SK-N-SH (cell line): ENCODE measurements around the gene ATG7. TPM values are rescaled to one million over a fixed set of nuclear protein-coding genes. Genes with fewer than 3 reads are reported as not detected.

Experiments
- CTCF ChIA-PET: fragments of 300-600, 350-600 bp; formaldehyde crosslinking; extraction: SDS; loops from one replicate; lab custom pipeline; 2021; lab: Yijun Ruan, JAX
- POLR2A ChIA-PET: fragments of 350-600 bp; sonication (Branson Sonifier 250); formaldehyde crosslinking; extraction: SDS; loops from one replicate; lab custom pipeline; 2020; ENCODE audit warnings: antibody characterized with exemption, inconsistent platforms; lab: Yijun Ruan, JAX
- DNase-seq: peaks from one replicate; pipeline ENCODE4 v3.0.0; 2012
- H2AFZ ChIP-seq: fragments of 200-600 bp; sonication (generic); 2 replicates; pipeline ENCODE4 v1.8.1; 2016; ENCODE audit warnings: antibody characterized with exemption, mild to moderate bottlenecking, low read depth
- H3F3A ChIP-seq: fragments of 200-600 bp; sonication (generic); replicated peaks from 2 replicates; pipeline ENCODE3; 2016; ENCODE audit warnings: antibody characterized with exemption, mild to moderate bottlenecking; ENCODE audit not compliant: insufficient read depth
- H3K27ac ChIP-seq, 2 experiments: fragments of 200-500 bp in 1 of 2; fragments of 200-600 bp in 1 of 2; sonication (Bioruptor generic) in 1 of 2; sonication (generic), shearing (Covaris generic) in 1 of 2; 2 replicates each; pipeline versions ENCODE4 v1.5.1 to v1.6.1; 2014 to 2016; ENCODE audit warnings: low read depth in 2 of 2, inconsistent platforms in 1 of 2, low read length in 1 of 2, mild to moderate bottlenecking in 1 of 2, mixed read lengths in 1 of 2
- H3K27me3 ChIP-seq: fragments of 200-600 bp; sonication (generic), shearing (Covaris generic); 2 replicates; pipeline ENCODE4 v1.6.1; 2016; ENCODE audit warnings: mixed run types; ENCODE audit not compliant: insufficient read depth
- H3K36me3 ChIP-seq, 2 experiments: fragments of 200-500 bp in 1 of 2; fragments of 200-600 bp in 1 of 2; sonication (Bioruptor generic) in 1 of 2; sonication (generic) in 1 of 2; replicated peaks in 1 of 2; 2 replicates each; pipeline versions ENCODE3 to v1.5.1; 2014 to 2016; ENCODE audit warnings: low read length in 1 of 2, mild to moderate bottlenecking in 1 of 2; ENCODE audit not compliant: insufficient read depth in 2 of 2, control insufficient read depth in 1 of 2
- H3K4me1 ChIP-seq, 2 experiments: fragments of 200-500 bp in 1 of 2; fragments of 200-600 bp in 1 of 2; sonication (Bioruptor generic) in 1 of 2; sonication (generic), shearing (Covaris generic) in 1 of 2; 2 replicates each; pipeline versions ENCODE4 v1.5.1 to v1.6.1; 2014 to 2016; ENCODE audit warnings: low read depth in 1 of 2, low read length in 1 of 2, mixed run types in 1 of 2; ENCODE audit not compliant: insufficient read depth in 2 of 2, control insufficient read depth in 1 of 2
- H3K4me2 ChIP-seq: fragments of 200-600 bp; sonication (generic), shearing (Covaris generic); 2 replicates; pipeline ENCODE4 v1.6.1; 2017; ENCODE audit warnings: mixed run types
- H3K4me3 ChIP-seq, 2 experiments: fragments of 200-500 bp in 1 of 2; fragments of 200-600 bp in 1 of 2; sonication (Bioruptor generic) in 1 of 2; sonication (generic), shearing (Covaris generic) in 1 of 2; 2 replicates each; pipeline versions ENCODE4 v1.5.1 to v1.8.1; 2014 to 2016; ENCODE audit warnings: low read depth in 2 of 2, inconsistent platforms in 1 of 2, low read length in 1 of 2, mild to moderate bottlenecking in 1 of 2, mixed read lengths in 1 of 2, moderate library complexity in 1 of 2
- H3K79me2 ChIP-seq: fragments of 200-600 bp; sonication (generic); 2 replicates; pipeline ENCODE4 v1.8.1; 2017; ENCODE audit warnings: mild to moderate bottlenecking; ENCODE audit not compliant: insufficient read depth
- H3K9ac ChIP-seq: fragments of 200-600 bp; sonication (generic); 2 replicates; pipeline ENCODE4 v1.6.1; 2017; ENCODE audit warnings: mixed run types
- H3K9me2 ChIP-seq: fragments of 200-600 bp; sonication (generic); 2 replicates; pipeline ENCODE4 v1.6.1; 2017; ENCODE audit warnings: mixed run types
- H3K9me3 ChIP-seq: fragments of 200-600 bp; sonication (generic); 2 replicates; pipeline ENCODE4 v1.6.1; 2017; ENCODE audit warnings: mixed run types, mild to moderate bottlenecking, moderate library complexity
- H4K20me1 ChIP-seq: fragments of 200-600 bp; sonication (generic); 2 replicates; pipeline ENCODE4 v1.6.1; 2017; ENCODE audit warnings: mild to moderate bottlenecking, mixed run types; ENCODE audit not compliant: insufficient read depth
- EP300 ChIP-seq, 2 experiments: IDR thresholded peaks; 2 replicates each; pipeline versions ENCODE4 v1.4.0 to v1.6.1; 2012; ENCODE audit warnings: borderline replicate concordance in 1 of 2, low read depth in 1 of 2, low read length in 1 of 2
- FOSL2 ChIP-seq: IDR thresholded peaks from 2 replicates; pipeline ENCODE4 v1.4.0; 2012; ENCODE audit warnings: low read depth, mild to moderate bottlenecking, moderate library complexity, borderline replicate concordance
- GABPA ChIP-seq: IDR thresholded peaks from 2 replicates; pipeline ENCODE4 v1.4.0; 2012; ENCODE audit warnings: low read depth, mild to moderate bottlenecking
- GATA2 ChIP-seq: sonication (generic); formaldehyde crosslinking; IDR thresholded peaks from 2 replicates; pipeline ENCODE4 v1.5.0; 2020; ENCODE audit warnings: mild to moderate bottlenecking, missing genetic modification reagents
- JUND ChIP-seq: IDR thresholded peaks from 2 replicates; pipeline ENCODE4 v1.4.0; 2012
- MEF2A ChIP-seq: IDR thresholded peaks from 2 replicates; pipeline ENCODE4 v1.4.0; 2012; ENCODE audit warnings: low read depth, borderline replicate concordance
- NRF1 ChIP-seq: IDR thresholded peaks from 2 replicates; pipeline ENCODE4 v1.6.1; 2012; ENCODE audit warnings: low read depth, mild to moderate bottlenecking, low read length
- RCOR1 ChIP-seq: fragments of 150-350 bp; IDR thresholded peaks from 2 replicates; pipeline ENCODE4 v1.6.1; 2017; ENCODE audit warnings: antibody characterized with exemption, low read length
- REST ChIP-seq: IDR thresholded peaks from 2 replicates; pipeline ENCODE4 v1.6.1; 2012; ENCODE audit warnings: mild to moderate bottlenecking, low read depth, low read length, moderate library complexity
- RFX5 ChIP-seq: IDR thresholded peaks from 2 replicates; pipeline ENCODE4 v1.6.1; 2012; ENCODE audit warnings: mild to moderate bottlenecking, improper control_type of control experiment, low read length
- RXRA ChIP-seq: IDR thresholded peaks from 2 replicates; pipeline ENCODE4 v1.4.0; 2012; ENCODE audit warnings: low read depth, mild to moderate bottlenecking, borderline replicate concordance
- SIN3A ChIP-seq: IDR thresholded peaks from 2 replicates; pipeline ENCODE4 v1.6.1; 2012; ENCODE audit warnings: low read depth, mild to moderate bottlenecking, low read length, moderate library complexity, borderline replicate concordance
- SMC3 ChIP-seq: IDR thresholded peaks from 2 replicates; pipeline ENCODE4 v1.6.1; 2012; ENCODE audit warnings: low read depth, low read length, improper control_type of control experiment
- TAF1 ChIP-seq: IDR thresholded peaks from 2 replicates; pipeline ENCODE4 v1.6.1; 2012; ENCODE audit warnings: low read depth, mild to moderate bottlenecking, low read length, moderate library complexity, borderline replicate concordance
- WGBS: methylation state at CpG from one replicate; pipeline ENCODE4 v1.1.6; 2017; ENCODE audit warnings: low lambda C conversion rate; 5-methylcytosine and 5-hydroxymethylcytosine counted together
- polyA plus RNA-seq, 3 experiments: library from polyadenylated mRNA; depleted of rRNA; stranded (reverse); fragments of >200 nt; gene quantifications; 2 replicates each; pipeline ENCODE4 v1.2.3, GENCODE V29; 2012
- TF ChIP-seq, protein P1 (sequence below): IDR thresholded peaks from 2 replicates; pipeline ENCODE4 v1.4.0; 2012; ENCODE audit warnings: low read depth, borderline replicate concordance
- TF ChIP-seq, protein P2 (sequence below): IDR thresholded peaks from 2 replicates; pipeline ENCODE4; 2012

Gene ATG7
- polyA plus RNA-seq, 1 of the 3 experiments (the other 2 are of a cell fraction), result 29.5 TPM

GRCh38 chr3:11554236-11554610 lies 282.0 kb downstream of the ATG7 start:
- DNase-seq, result no peak
- H3K27me3 ChIP-seq, result no peaks in the 10 kb centered on the region
- peaks cover 34% of the 10 kb centered on the region for H3F3A ChIP-seq
- H3K27ac ChIP-seq, result no peak overlapping the region; a peak in 1 of 4 replicates
- no peak overlapping the region for H3K9ac ChIP-seq
- TF ChIP-seq SMC3, result no peak
- TF ChIP-seq REST, result no peak
- no peak for TF ChIP-seq SIN3A
- TF ChIP-seq, protein P1, sequence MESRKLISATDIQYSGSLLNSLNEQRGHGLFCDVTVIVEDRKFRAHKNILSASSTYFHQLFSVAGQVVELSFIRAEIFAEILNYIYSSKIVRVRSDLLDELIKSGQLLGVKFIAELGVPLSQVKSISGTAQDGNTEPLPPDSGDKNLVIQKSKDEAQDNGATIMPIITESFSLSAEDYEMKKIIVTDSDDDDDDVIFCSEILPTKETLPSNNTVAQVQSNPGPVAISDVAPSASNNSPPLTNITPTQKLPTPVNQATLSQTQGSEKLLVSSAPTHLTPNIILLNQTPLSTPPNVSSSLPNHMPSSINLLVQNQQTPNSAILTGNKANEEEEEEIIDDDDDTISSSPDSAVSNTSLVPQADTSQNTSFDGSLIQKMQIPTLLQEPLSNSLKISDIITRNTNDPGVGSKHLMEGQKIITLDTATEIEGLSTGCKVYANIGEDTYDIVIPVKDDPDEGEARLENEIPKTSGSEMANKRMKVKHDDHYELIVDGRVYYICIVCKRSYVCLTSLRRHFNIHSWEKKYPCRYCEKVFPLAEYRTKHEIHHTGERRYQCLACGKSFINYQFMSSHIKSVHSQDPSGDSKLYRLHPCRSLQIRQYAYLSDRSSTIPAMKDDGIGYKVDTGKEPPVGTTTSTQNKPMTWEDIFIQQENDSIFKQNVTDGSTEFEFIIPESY, result no peak
- no peak for TF ChIP-seq NRF1
- no peak for TF ChIP-seq RXRA
- TF ChIP-seq GABPA, result no peak
- no peak for TF ChIP-seq RFX5
- no peak for TF ChIP-seq FOSL2
- TF ChIP-seq JUND, result no peak
- TF ChIP-seq RCOR1, result no peak
- TF ChIP-seq EP300 (IDR thresholded peaks at IDR 0.05; ENCODE audit: borderline replicate concordance in 1 of 2, low read depth in 1 of 2, low read length in 1 of 2), result no peak
- TF ChIP-seq, protein P2, sequence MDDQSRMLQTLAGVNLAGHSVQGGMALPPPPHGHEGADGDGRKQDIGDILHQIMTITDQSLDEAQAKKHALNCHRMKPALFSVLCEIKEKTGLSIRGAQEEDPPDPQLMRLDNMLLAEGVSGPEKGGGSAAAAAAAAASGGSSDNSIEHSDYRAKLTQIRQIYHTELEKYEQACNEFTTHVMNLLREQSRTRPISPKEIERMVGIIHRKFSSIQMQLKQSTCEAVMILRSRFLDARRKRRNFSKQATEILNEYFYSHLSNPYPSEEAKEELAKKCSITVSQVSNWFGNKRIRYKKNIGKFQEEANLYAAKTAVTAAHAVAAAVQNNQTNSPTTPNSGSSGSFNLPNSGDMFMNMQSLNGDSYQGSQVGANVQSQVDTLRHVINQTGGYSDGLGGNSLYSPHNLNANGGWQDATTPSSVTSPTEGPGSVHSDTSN, result no peak
- no peak for TF ChIP-seq TAF1
- TF ChIP-seq MEF2A, result no peak
- TF ChIP-seq GATA2, result no peak
- TF ChIP-seq, all 33 proteins: peak for 0
- H3K9me3 ChIP-seq, result no peaks in the 10 kb centered on the region
- peaks cover 17 to 20% of the 10 kb centered on the region in 2 experiments; a peak in 3 of 4 replicates for H3K4me1 ChIP-seq
- ChIA-PET POLR2A (interaction anchor here (1.4 kb wide), 1 partner anchor 16 kb away, joined by 4 read pairs; no protein-coding TSS in a partner anchor), CTCF (interaction anchor here (1.9 kb wide), 1 partner anchor 97 kb away, joined by 6 read pairs; no protein-coding TSS in a partner anchor)
- peaks cover 38% of the 10 kb centered on the region for H3K79me2 ChIP-seq
- H3K4me3 ChIP-seq, result no peak overlapping the region
- H4K20me1 ChIP-seq, result peaks cover 33% of the 10 kb centered on the region
- H3K36me3 ChIP-seq, result peaks cover 25 to 46% of the 10 kb centered on the region in 2 experiments
- no peak overlapping the region for H2AFZ ChIP-seq
- no peak overlapping the region for H3K4me2 ChIP-seq
- WGBS, result 95% methylated on average over 3 of the region's 3 CpGs
- H3K9me2 ChIP-seq, result no peaks in the 10 kb centered on the region
